GM19395 (cell line): Measurements from ENCODE around the gene S100P.
A peak's percentile ranks its signal among the peaks of the same experiment; 100 is the strongest.

ENCODE experiments used
- ATAC-seq: cut with Tn5 transposase; IDR thresholded peaks from one replicate; pipeline ENCODE4 v1.9.1; 2021; ENCODE audit warnings: mild to moderate bottlenecking, moderate library complexity; ENCODE audit not compliant: unreplicated experiment

The S100P gene

GRCh38 chr4:6695660-6696610, 2.3 kb downstream of the S100P start:
- no peak for ATAC-seq

- no peak for ATAC-seq
Observed at GRCh38 chr4:6696611-6697010, 2.9 kb downstream of the S100P start.

GRCh38 chr4:6697131-6697530, 3.5 kb downstream of the S100P start:
- no peak for ATAC-seq

GRCh38 chr4:6699388-6699787, 5.7 kb downstream of the S100P start:
- no peak for ATAC-seq

- no peak for ATAC-seq
Observed at GRCh38 chr4:6699903-6700302, 6.2 kb downstream of the S100P start.

GRCh38 chr4:6701371-6701770, 7.7 kb downstream of the S100P start:
- ATAC-seq = no peak

GRCh38 chr4:6702761-6703160, 9.1 kb downstream of the S100P start:
- no peak for ATAC-seq

- ATAC-seq = no peak
Observed at GRCh38 chr4:6703786-6704185, 10.1 kb downstream of the S100P start.

- no peak for ATAC-seq
Observed at GRCh38 chr4:6705646-6706045, 12.0 kb downstream of the S100P start.

- no peak for ATAC-seq
Observed at GRCh38 chr4:6706173-6706572, 12.5 kb downstream of the S100P start.

- ATAC-seq = peak; percentile 74
Observed at GRCh38 chr4:6709230-6710114, 15.8 kb downstream of the S100P start, which contains the start of gene MRFAP1L1. TSS of gene MRFAP1L1 (minus strand) at chr4:6709865. CDS start at chr4:6709629, 236 bp downstream.

GRCh38 chr4:6710282-6710681, 16.6 kb downstream of the S100P start:
- no peak for ATAC-seq

GRCh38 chr4:6710996-6711395, 17.3 kb downstream of the S100P start:
- no peak for ATAC-seq

GRCh38 chr4:6714954-6715353, 21.3 kb downstream of the S100P start:
- no peak for ATAC-seq

- ATAC-seq = no peak
Observed at GRCh38 chr4:6715704-6716017, 22.0 kb downstream of the S100P start.

GRCh38 chr4:6716018-6716911, 22.6 kb downstream of the S100P start, which contains the start of gene BLOC1S4:
TSS of gene BLOC1S4 (plus strand) at chr4:6716174. CDS start at chr4:6716210, 36 bp downstream.
- ATAC-seq = peak; percentile 81

GRCh38 chr4:6716958-6717655, 23.4 kb downstream of the S100P start:
- no peak for ATAC-seq

GRCh38 chr4:6718932-6719610, 25.4 kb downstream of the S100P start:
- ATAC-seq = no peak

- ATAC-seq = no peak
Observed at GRCh38 chr4:6719611-6720179, 26.0 kb downstream of the S100P start.
